Mammary epithelial cell (primary cell): ENCODE data around the gene DGKD.

Source experiments
- EZH2 ChIP-seq: IDR thresholded peaks from 2 replicates; pipeline ENCODE4 v1.6.1; 2012; ENCODE audit warnings: low read length, inconsistent platforms, borderline replicate concordance
- TF ChIP-seq, protein P1 (sequence below), 2 donors: IDR thresholded peaks in 1 of 2; conservative IDR thresholded peaks in 1 of 2; 2 replicates each; pipeline ENCODE4 v1.5.1; 2011 to 2012; ENCODE audit warnings: inconsistent platforms in 2 of 2, low read length in 2 of 2, mild to moderate bottlenecking in 2 of 2, control low read depth in 1 of 2, low read depth in 1 of 2; ENCODE audit not compliant: insufficient read depth in 1 of 2; ENCODE audit errors: extremely low read depth in 1 of 2

DNA sequence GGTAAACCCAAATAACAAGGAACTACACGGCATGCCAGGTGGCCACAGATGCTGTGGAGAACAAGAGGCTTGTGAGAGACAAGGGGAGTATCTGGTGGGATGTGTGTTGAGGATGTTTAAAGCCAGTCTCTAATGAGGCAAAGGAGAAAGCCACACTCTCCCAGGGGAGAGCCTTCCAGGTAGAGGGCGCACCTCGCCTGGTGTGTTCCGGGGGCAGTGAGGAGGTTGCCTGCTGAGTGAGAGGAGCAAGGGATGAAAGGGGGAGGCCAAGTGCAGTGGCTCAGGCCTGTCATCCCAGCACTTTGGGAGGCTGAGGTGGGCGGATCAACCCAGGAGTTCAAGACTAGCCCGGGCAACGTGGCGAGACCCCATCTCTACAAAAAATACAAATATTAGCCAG is 30.4 kb upstream of the DGKD start:
- TF ChIP-seq, protein P1, sequence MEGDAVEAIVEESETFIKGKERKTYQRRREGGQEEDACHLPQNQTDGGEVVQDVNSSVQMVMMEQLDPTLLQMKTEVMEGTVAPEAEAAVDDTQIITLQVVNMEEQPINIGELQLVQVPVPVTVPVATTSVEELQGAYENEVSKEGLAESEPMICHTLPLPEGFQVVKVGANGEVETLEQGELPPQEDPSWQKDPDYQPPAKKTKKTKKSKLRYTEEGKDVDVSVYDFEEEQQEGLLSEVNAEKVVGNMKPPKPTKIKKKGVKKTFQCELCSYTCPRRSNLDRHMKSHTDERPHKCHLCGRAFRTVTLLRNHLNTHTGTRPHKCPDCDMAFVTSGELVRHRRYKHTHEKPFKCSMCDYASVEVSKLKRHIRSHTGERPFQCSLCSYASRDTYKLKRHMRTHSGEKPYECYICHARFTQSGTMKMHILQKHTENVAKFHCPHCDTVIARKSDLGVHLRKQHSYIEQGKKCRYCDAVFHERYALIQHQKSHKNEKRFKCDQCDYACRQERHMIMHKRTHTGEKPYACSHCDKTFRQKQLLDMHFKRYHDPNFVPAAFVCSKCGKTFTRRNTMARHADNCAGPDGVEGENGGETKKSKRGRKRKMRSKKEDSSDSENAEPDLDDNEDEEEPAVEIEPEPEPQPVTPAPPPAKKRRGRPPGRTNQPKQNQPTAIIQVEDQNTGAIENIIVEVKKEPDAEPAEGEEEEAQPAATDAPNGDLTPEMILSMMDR (conservative IDR thresholded peaks at IDR 0.05 in 1 of 2, IDR thresholded peaks at IDR 0.05 in 1 of 2; ENCODE audit: extremely low read depth in 1 of 2, insufficient read depth in 1 of 2, low read depth in 1 of 2, low read length in 2 of 2): peak in 1 of 2 donors; percentile 12
- no peak for TF ChIP-seq EZH2
